GM18526 (cell line): ENCODE results near the gene HYOU1.
A peak's percentile ranks its signal among the peaks of the same experiment; 100 is the strongest.

Experiments
- POLR2A ChIP-seq: IDR thresholded peaks from 3 replicates; pipeline ENCODE4 v1.6.1; 2011; ENCODE audit not compliant: insufficient read length; ENCODE audit errors: extremely low read depth

Gene HYOU1

DNA sequence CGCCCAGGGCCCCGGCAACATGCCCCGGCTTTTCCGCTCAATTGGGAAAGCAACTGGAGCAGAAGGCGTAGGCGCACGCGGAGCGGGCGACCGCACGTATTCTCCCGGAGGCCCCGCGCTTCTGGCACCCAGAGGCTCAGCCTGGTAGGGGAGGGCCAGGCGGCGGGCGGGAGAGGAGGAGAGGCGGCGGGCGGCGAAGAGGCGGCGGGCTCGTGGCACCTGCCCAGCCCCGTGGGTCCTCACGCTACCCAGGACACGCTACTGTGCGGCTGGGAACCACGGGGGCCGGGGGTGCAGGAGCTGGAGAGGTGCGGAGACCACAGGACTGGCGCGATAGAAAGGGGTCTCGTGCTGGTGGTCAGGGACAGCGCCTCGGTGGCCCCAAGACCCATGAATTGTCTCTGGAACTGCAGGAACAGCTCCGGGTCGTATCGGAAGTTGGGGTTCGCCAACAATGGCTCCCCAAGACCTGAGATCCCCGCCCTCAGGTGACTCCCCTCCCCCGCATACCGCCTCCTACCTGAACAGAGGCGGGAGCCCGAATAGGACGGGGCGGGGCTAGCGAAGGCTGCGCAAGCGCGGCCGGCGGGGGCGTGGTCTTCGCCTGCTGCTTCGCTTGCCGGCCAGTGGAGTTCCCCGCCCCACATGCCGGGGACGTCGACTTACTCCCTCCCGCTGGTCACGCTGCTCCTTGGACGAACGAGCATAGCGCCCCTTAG lies 26.5 kb downstream of the HYOU1 start, which contains the start of gene SLC37A4:
TSS of gene SLC37A4 (minus strand) at position 549 of the 719 bp plus-strand sequence.
- peak; percentile 69 for TF ChIP-seq POLR2A

- TF ChIP-seq POLR2A = no peak
Measured at GRCh38 chr11:119030029-119030328, 27.0 kb downstream of the HYOU1 start.

DNA sequence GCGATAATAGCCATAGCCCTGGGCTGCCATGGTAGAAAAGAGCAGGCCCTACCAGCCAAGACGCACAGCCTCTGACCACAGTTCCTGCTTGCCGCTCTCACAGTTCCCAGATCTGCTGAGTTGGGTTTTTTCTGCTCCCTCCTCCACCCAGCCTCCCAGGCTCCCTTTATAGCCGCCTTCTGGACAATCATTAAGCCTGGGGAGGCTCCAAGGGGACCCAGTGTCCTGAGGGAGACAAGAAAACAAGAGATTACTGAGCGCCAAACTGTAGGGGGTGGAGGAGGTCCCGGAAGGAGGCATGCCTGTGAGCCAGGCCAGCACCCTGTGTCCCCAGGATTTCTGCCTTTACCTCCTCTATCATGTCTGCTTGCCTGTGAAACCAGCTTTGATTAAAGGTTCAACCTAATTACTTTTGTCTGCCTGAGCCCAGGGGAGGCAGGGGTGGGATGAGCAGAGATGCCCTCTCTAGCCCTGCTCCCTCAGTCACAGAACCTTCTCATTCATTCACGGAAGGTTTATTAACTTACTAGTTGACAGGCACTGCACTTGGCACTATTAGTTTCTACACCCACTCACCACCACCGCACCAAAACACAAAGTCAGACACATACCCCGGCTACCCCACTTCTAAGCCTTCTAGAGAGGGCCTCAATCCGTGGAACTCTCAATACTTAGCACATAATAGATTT lies 27.5 kb downstream of the HYOU1 start:
- TF ChIP-seq POLR2A = no peak

GRCh38 chr11:119029069-119029339 lies 28.0 kb downstream of the HYOU1 start:
- TF ChIP-seq POLR2A = no peak

- no peak for TF ChIP-seq POLR2A
Measured at GRCh38 chr11:119028346-119029068, 28.5 kb downstream of the HYOU1 start.

DNA sequence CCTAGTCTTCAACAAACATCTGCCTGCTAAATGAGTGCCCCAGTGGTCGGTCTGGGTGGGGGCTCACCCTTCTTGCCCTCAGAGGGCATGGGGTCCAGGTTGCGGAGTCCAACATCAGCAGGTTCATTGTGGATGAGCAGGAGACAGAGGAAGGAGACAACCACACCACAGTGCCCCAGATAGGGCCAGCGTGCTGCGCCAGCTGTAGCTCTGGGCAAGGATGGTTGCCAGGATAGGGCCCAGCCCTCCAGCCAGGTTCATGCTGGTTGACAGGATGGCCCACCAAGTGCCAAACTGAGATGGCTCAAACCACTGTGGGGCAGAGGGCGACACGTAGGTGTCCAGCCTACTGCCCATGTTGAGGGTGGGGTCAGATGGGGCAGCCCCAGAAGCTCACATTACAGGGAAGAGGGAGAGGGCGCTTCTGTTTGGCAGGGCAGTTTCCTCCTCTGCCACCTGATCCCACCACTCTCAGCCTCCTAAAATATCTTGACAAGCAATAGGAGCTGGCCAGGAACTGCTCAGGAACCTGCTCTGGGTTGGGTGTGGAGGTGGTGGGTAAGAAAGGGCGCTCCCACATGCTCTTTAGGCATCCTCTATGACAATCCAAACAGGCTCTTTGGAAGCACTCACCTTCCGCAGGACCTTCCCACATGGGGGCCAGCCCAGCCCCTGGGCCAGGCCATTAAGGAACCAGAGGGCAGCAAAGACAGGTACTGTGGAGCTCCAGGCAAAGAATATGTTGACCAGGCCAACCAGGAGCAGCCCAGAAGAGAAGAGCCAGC lies 29.3 kb downstream of the HYOU1 start:
- no peak for TF ChIP-seq POLR2A

GRCh38 chr11:119026970-119027369 lies 30.0 kb downstream of the HYOU1 start:
- TF ChIP-seq POLR2A = no peak

DNA sequence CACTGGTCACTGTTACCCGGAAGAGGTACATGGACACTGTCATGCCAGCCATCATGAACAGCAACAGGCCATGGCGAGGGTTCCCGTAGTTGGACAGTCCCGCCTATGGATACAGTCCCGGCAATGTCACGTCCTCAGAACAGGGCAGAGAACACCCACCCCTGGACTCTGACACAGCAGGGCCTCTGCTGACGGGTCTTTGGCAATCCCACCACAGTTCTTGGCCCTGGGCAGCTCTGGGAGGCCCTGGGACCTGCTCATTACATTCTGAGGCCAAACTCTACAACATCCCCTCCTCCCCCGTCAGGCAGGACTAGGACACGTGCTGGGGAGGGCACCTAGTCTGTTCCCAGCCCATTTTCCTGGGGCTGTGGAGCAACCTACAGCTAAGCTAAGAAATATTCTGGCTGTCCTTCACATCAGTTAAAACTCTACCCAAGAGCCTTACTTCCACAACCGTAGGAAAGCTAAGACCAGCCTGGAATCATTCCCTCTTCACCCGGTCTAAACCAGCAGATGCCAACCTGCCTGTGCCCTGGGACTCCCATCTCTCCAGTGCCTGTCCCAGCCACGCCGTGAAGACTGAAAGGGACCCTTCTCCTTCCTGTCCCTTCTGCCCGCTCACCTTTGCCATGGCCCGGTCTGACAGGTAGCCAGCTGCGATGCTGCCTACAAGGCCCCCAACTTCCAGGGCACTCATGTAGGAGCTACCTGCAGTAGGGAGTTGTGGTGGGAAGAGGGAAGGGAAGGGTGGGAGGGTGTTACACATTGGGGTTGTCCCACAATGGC lies 30.8 kb downstream of the HYOU1 start:
- no peak for TF ChIP-seq POLR2A

DNA sequence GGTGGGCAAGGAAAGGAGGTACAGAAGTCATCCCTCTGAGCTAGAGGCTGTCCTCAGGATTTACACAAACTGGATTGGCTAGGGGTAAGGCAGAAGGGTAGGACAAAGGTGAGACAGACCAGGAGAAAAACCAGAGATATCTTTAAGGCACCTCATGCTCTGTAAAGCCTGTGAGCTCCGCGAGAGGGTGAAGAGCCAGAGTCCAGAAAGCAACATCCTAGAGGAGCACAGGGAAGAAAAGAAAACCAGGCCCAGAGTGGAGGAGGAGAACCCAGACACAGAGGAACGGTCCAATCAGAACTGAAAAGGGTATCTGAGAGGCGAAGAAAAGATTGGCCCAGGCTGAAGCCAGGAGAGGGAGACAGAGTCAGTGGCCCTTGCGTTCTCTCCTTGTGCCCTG lies 31.5 kb downstream of the HYOU1 start:
- TF ChIP-seq POLR2A = no peak

GRCh38 chr11:119025099-119025473 lies 31.9 kb downstream of the HYOU1 start:
- TF ChIP-seq POLR2A = no peak

DNA sequence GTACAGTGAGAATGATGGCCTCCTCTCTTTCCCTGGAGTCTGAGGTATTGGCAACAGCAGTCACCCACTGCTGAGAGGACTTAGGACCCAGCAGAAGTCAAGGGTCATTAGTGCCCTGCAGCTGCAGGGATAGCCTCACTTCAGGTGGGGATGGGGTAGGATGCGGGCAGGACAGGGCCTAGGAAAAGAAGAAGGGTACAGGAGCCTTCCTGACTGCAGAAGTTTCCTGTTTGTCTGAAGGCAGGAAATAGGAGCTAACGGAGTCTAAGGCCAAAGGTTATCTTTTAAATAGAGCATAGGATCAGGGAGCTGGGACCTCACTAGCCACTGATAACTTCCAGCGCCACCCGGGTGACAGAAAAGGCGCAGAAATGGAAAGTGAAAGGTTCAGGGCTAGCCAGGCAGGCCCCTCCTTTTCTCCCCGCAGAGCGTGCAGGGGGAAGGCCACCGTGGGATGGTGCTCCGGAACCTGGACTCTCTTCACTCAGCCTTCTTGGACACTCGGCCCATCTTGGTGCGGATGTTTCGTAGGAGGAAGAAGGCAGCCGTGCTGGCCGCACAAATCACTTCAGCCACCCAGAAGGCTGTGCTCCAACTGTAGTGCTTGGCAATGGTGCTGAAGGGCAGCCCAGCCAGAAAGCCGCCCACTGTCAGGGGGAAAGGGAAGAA lies 32.4 kb downstream of the HYOU1 start:
- TF ChIP-seq POLR2A = no peak

DNA sequence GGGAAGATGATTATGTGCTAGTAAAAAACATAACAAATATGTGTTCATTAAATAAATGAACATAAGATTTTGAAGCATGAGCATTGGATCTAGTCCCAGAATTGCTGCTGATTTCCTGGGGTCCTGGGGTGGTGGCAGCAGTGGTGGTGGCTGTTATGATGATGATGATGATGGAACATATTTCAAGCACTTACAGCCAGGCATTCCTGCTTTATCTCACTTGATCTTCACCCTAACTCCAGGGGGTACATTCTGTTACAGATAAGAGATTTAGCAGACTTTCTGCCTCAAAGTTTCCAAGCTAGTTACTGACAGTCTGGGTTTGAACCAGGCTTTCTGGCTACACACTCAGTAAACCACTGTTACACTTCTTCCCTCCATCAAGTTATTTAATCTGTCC lies 33.3 kb downstream of the HYOU1 start:
- TF ChIP-seq POLR2A = no peak

GRCh38 chr11:119021631-119022030 lies 35.4 kb downstream of the HYOU1 start:
- TF ChIP-seq POLR2A = no peak

DNA sequence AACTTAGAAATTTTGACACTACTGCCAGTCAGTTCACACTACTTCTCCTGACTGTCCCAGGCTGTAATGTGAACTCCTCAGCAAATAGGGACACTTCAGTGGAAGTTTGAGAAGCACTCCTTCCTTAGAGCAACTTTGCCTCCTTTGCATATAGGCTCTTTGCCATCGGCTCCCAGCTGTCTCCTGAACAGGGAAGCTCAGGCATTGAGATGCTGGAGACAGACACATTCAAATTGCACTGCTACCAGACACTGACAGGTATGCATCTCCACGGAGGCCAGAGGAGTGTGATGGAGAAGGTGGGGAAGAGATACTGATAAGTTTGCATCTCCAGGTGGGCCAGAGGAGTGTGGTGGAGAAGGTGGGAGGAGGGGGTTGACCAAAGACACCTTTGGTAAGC lies 37.0 kb downstream of the HYOU1 start:
- no peak for TF ChIP-seq POLR2A
